ENCODE data around the gene WDR73.

WDR73 gene

GRCh38 chr15:84631706-84632272, 22.3 kb downstream of the WDR73 start:
- no peaks in the 10 kb centered on the region for H3K27me3 ChIP-seq (ENCODE audit: insufficient read depth, low read length)
- H2AFZ ChIP-seq (ENCODE audit: low read length) = no peak overlapping the region
- no peaks in the 10 kb centered on the region for H3K9me3 ChIP-seq (ENCODE audit: low read length)
- H3K9me2 ChIP-seq (ENCODE audit: low read depth, low read length) = no peaks in the 10 kb centered on the region
- H3F3A ChIP-seq (ENCODE audit: insufficient read depth, low read length) = no peaks in the 10 kb centered on the region
- H3K4me3 ChIP-seq (ENCODE audit: low read depth, low read length, poor library complexity, severe bottlenecking) = peak overlapping the region; percentile 71
- H4K20me1 ChIP-seq (ENCODE audit: insufficient read depth, low read length) = no peaks in the 10 kb centered on the region
- H3K27ac ChIP-seq (ENCODE audit: low read depth, low read length, poor library complexity, severe bottlenecking) = peak overlapping the region; percentile 87
- peaks cover 45% of the 10 kb centered on the region for H3K4me1 ChIP-seq (ENCODE audit: insufficient read depth, low read length, severe bottlenecking)
- H3K4me2 ChIP-seq (ENCODE audit: low read length) = peak overlapping the region; percentile 81
- TF ChIP-seq EZH2 (IDR thresholded peaks at IDR 0.05; ENCODE audit: borderline replicate concordance, low read length) (no peak), CTCF (IDR thresholded peaks at IDR 0.05; ENCODE audit: low read length) (no peak)
- peaks cover 7% of the 10 kb centered on the region for H3K36me3 ChIP-seq (ENCODE audit: insufficient read depth, low read length)
- H3K9ac ChIP-seq (ENCODE audit: low read length) = peak overlapping the region; percentile 74
- no peaks in the 10 kb centered on the region for H3K79me2 ChIP-seq (ENCODE audit: insufficient read depth, low read length)

- H3K4me2 ChIP-seq (ENCODE audit: low read length) = no peak overlapping the region
- H3K27me3 ChIP-seq (ENCODE audit: insufficient read depth, low read length) = no peaks in the 10 kb centered on the region
- no peaks in the 10 kb centered on the region for H3K9me3 ChIP-seq (ENCODE audit: low read length)
- H3K4me1 ChIP-seq (ENCODE audit: insufficient read depth, low read length, severe bottlenecking) = peaks cover 22% of the 10 kb centered on the region
- no peak overlapping the region for H2AFZ ChIP-seq (ENCODE audit: low read length)
- no peaks in the 10 kb centered on the region for H3K79me2 ChIP-seq (ENCODE audit: insufficient read depth, low read length)
- no peaks in the 10 kb centered on the region for H3K9me2 ChIP-seq (ENCODE audit: low read depth, low read length)
- H3F3A ChIP-seq (ENCODE audit: insufficient read depth, low read length) = no peaks in the 10 kb centered on the region
- no peaks in the 10 kb centered on the region for H3K36me3 ChIP-seq (ENCODE audit: insufficient read depth, low read length)
- no peak overlapping the region for H3K4me3 ChIP-seq (ENCODE audit: low read depth, low read length, poor library complexity, severe bottlenecking)
- TF ChIP-seq CTCF (IDR thresholded peaks at IDR 0.05; ENCODE audit: low read length) (no peak), EZH2 (IDR thresholded peaks at IDR 0.05; ENCODE audit: borderline replicate concordance, low read length) (no peak)
- H4K20me1 ChIP-seq (ENCODE audit: insufficient read depth, low read length) = no peaks in the 10 kb centered on the region
- H3K27ac ChIP-seq (ENCODE audit: low read depth, low read length, poor library complexity, severe bottlenecking) = no peak overlapping the region
- H3K9ac ChIP-seq (ENCODE audit: low read length) = no peak overlapping the region
Observed at GRCh38 chr15:84629033-84629432, 25.1 kb downstream of the WDR73 start.

GRCh38 chr15:84625123-84625522, 29.0 kb downstream of the WDR73 start:
- no peak overlapping the region for H3K4me3 ChIP-seq (ENCODE audit: low read depth, low read length, poor library complexity, severe bottlenecking)
- H3K27ac ChIP-seq (ENCODE audit: low read depth, low read length, poor library complexity, severe bottlenecking) = no peak overlapping the region
- H4K20me1 ChIP-seq (ENCODE audit: insufficient read depth, low read length) = no peaks in the 10 kb centered on the region
- no peaks in the 10 kb centered on the region for H3K9me2 ChIP-seq (ENCODE audit: low read depth, low read length)
- H3K36me3 ChIP-seq (ENCODE audit: insufficient read depth, low read length) = peaks cover 34% of the 10 kb centered on the region
- no peaks in the 10 kb centered on the region for H3K79me2 ChIP-seq (ENCODE audit: insufficient read depth, low read length)
- no peak overlapping the region for H2AFZ ChIP-seq (ENCODE audit: low read length)
- no peaks in the 10 kb centered on the region for H3F3A ChIP-seq (ENCODE audit: insufficient read depth, low read length)
- H3K4me1 ChIP-seq (ENCODE audit: insufficient read depth, low read length, severe bottlenecking) = peaks cover 2% of the 10 kb centered on the region
- H3K4me2 ChIP-seq (ENCODE audit: low read length) = no peak overlapping the region
- TF ChIP-seq CTCF (IDR thresholded peaks at IDR 0.05; ENCODE audit: low read length) (no peak), EZH2 (IDR thresholded peaks at IDR 0.05; ENCODE audit: borderline replicate concordance, low read length) (no peak)
- no peaks in the 10 kb centered on the region for H3K27me3 ChIP-seq (ENCODE audit: insufficient read depth, low read length)
- peaks cover 27% of the 10 kb centered on the region for H3K9me3 ChIP-seq (ENCODE audit: low read length)
- no peak overlapping the region for H3K9ac ChIP-seq (ENCODE audit: low read length)

Measured in OCI-LY1 (cell line).